CD14-positive monocyte (primary cell): Measurements from ENCODE around the gene FANCD2OS. TPM values are rescaled to one million over a fixed set of nuclear protein-coding genes. Genes with fewer than 3 reads are reported as not detected.

ENCODE experiments used
- DNase-seq, 3 donors: peaks; one replicate each; pipeline ENCODE4 v3.0.0-alpha.2; 2011 to 2022
- H2AFZ ChIP-seq: 2 replicates; pipeline ENCODE4 v1.6.0; 2012; ENCODE audit warnings: mild to moderate bottlenecking, low read depth, low read length, inconsistent platforms; ENCODE audit not compliant: insufficient read depth, poor library complexity, severe bottlenecking
- H3K27ac ChIP-seq, 2 donors: 1 replicate in 1 of 2; 2 replicates in 1 of 2; pipeline ENCODE4 v1.5.1; 2012 to 2013; ENCODE audit warnings: low read length in 2 of 2, control low read depth in 1 of 2, inconsistent platforms in 1 of 2, low read depth in 1 of 2, mild to moderate bottlenecking in 1 of 2
- H3K27me3 ChIP-seq, 2 donors: one replicate each; pipeline versions ENCODE4 v1.6.0 to v1.6.1; 2011 to 2013; ENCODE audit warnings: low read length in 2 of 2; ENCODE audit not compliant: control insufficient read depth in 2 of 2, insufficient read depth in 2 of 2
- H3K36me3 ChIP-seq, 2 donors: replicated peaks in 1 of 2; 1 replicate in 1 of 2; 2 replicates in 1 of 2; pipeline versions ENCODE4 v1.5.1 to v1.6.1; 2012 to 2013; ENCODE audit warnings: low read length in 2 of 2, control low read depth in 1 of 2, inconsistent platforms in 1 of 2, mild to moderate bottlenecking in 1 of 2; ENCODE audit not compliant: insufficient read depth in 2 of 2, control insufficient read depth in 1 of 2
- H3K4me1 ChIP-seq, 2 donors: 1 replicate in 1 of 2; 2 replicates in 1 of 2; pipeline versions ENCODE4 v1.5.1 to v1.6.1; 2012 to 2013; ENCODE audit warnings: low read length in 2 of 2, control low read depth in 1 of 2, inconsistent platforms in 1 of 2, mild to moderate bottlenecking in 1 of 2, moderate library complexity in 1 of 2; ENCODE audit not compliant: insufficient read depth in 2 of 2, control insufficient read depth in 1 of 2
- H3K4me2 ChIP-seq: replicated peaks from 2 replicates; pipeline ENCODE3; 2012; ENCODE audit warnings: low read length, moderate library complexity, mild to moderate bottlenecking; ENCODE audit not compliant: poor library complexity, severe bottlenecking; ENCODE audit errors: extremely low read depth
- H3K4me3 ChIP-seq, 3 experiments: fragments of 200-600 bp in 1 of 3; sonication (generic) in 1 of 3; replicated peaks in 1 of 3; 1 replicate in 2 of 3; 2 replicates in 1 of 3; pipeline ENCODE4 v1.5.1; 2011 to 2013; ENCODE audit warnings: low read length in 3 of 3, mild to moderate bottlenecking in 3 of 3, control low read depth in 2 of 3, low read depth in 2 of 3, inconsistent platforms in 1 of 3, moderate library complexity in 1 of 3
- H3K79me2 ChIP-seq: 2 replicates; pipeline ENCODE4 v1.6.0; 2012; ENCODE audit warnings: mild to moderate bottlenecking, control low read depth, inconsistent platforms, low read length, moderate library complexity; ENCODE audit not compliant: insufficient read depth
- H3K9ac ChIP-seq: 2 replicates; pipeline ENCODE4 v1.6.0; 2017; ENCODE audit warnings: low read length, mild to moderate bottlenecking; ENCODE audit not compliant: insufficient read depth, poor library complexity, severe bottlenecking
- H3K9me3 ChIP-seq, 2 donors: replicated peaks in 1 of 2; 1 replicate in 1 of 2; 2 replicates in 1 of 2; pipeline versions ENCODE4 v1.5.1 to v1.6.1; 2012 to 2013; ENCODE audit warnings: low read length in 2 of 2, control low read depth in 1 of 2; ENCODE audit not compliant: control insufficient read depth in 1 of 2, insufficient read depth in 1 of 2
- H4K20me1 ChIP-seq: 2 replicates; pipeline ENCODE4 v1.6.0; 2012; ENCODE audit warnings: mild to moderate bottlenecking, low read length, control low read depth, moderate library complexity; ENCODE audit not compliant: insufficient read depth
- H3K27ac Mint-ChIP-seq, 7 donors: one replicate each; pipeline ENCODE4 v1.8.0; 2020; ENCODE audit warnings: mild to moderate bottlenecking in 7 of 7, mixed read lengths in 7 of 7, moderate library complexity in 6 of 7, inconsistent platforms in 2 of 7
- H3K27me3 Mint-ChIP-seq, 3 donors: one replicate each; pipeline ENCODE4 v1.8.0; 2021 to 2022; ENCODE audit warnings: low read depth in 3 of 3, mild to moderate bottlenecking in 3 of 3, mixed read lengths in 3 of 3, moderate library complexity in 3 of 3, inconsistent platforms in 1 of 3
- H3K36me3 Mint-ChIP-seq, 2 donors: one replicate each; pipeline ENCODE4 v1.8.0; 2020; ENCODE audit warnings: mixed read lengths in 2 of 2, inconsistent platforms in 1 of 2, mild to moderate bottlenecking in 1 of 2
- H3K4me1 Mint-ChIP-seq: one replicate; pipeline ENCODE4 v1.8.0; 2020; ENCODE audit warnings: mild to moderate bottlenecking, mixed read lengths
- H3K4me3 Mint-ChIP-seq, 2 donors: one replicate each; pipeline ENCODE4 v1.8.0; 2020; ENCODE audit warnings: mild to moderate bottlenecking in 2 of 2, mixed read lengths in 2 of 2, moderate library complexity in 1 of 2
- H3K9me3 Mint-ChIP-seq, 7 donors: one replicate each; pipeline ENCODE4 v1.8.0; 2020 to 2022; ENCODE audit warnings: mixed read lengths in 7 of 7, mild to moderate bottlenecking in 6 of 7, moderate library complexity in 6 of 7, inconsistent platforms in 2 of 7
- CTCF ChIP-seq: fragments of 200-600 bp; IDR thresholded peaks from one replicate; pipeline ENCODE4 v1.8.0; 2022; ENCODE audit warnings: antibody characterized with exemption, mild to moderate bottlenecking
- WGBS: methylation state at CpG from one replicate; pipeline ENCODE4 v1.1.5; 2013; ENCODE audit warnings: missing lambda C conversion rate; ENCODE audit not compliant: insufficient coverage; 5-methylcytosine and 5-hydroxymethylcytosine counted together
- intact Hi-C, 2 donors: fragments of 100-400 bp; cut with micrococcal nuclease; formaldehyde crosslinking; loops; one replicate each; pipeline versions ENCODE4 v1.15.0 to v1.15.1; 2023
- polyA plus RNA-seq, 3 donors: library from polyadenylated mRNA; depleted of rRNA in 1 of 3; unstranded in 2 of 3; stranded (reverse) in 1 of 3; fragments of 300-500 nt in 2 of 3; fragments of >200 nt in 1 of 3; fragmentation: Illumina TruSeq in 2 of 3; gene quantifications; 1 replicate in 2 of 3; 2 replicates in 1 of 3; pipeline ENCODE4 v1.2.3, GENCODE V29; 2012 to 2021

The FANCD2OS gene
- polyA plus RNA-seq, 3 donors, result not detected

DNA sequence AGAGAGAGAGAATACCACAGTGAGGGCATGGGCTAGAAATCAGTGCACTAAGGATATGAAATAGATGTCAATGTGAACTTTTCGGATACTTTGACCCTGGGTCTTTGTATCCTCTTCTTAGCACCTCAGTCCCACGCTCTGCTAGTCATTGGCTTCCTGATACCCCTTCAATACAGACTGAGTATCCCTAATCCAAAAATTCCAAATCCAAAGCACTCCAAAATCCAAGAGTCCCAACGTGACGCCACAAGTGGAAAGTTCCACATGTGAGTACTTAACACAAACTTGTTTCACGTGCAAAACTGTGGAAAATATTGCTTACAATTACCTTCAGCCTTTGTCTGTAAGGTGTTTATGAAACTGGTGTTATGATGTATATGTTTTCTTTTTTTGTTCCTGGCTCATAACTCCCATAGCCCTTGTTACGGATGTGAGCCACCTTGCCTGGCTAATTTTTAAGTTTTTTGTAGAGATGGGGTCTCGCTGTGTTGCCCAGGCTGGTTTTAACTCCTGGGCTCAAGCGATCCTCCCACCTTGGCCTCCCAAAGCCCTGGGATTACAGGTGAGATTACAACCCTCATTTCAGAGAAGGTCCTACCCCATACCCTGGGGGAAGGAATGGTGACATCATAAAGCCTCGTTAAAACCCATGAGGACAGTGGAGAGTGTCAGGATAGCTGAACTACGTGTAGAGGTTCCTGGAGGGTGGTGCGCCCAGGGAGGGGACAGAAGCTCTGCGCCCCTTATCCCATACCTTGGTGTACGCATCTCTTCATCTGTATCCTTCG, 46.5 kb upstream of the FANCD2OS start:
- peak overlapping the region in 3 of 7 donors; percentile 10 to 42 (median 21) for H3K27ac Mint-ChIP-seq
- 98% methylated on average over 7 of the region's 14 CpGs for WGBS
- Histone ChIP-seq H3K27me3 (no peaks in the 10 kb centered on the region), H3K9ac (no peak overlapping the region), H3K27ac (no peak overlapping the region), H4K20me1 (peaks cover 18% of the 10 kb centered on the region), H3K4me2 (no peak overlapping the region), H3K4me1 (peaks cover under 1 to 3% of the 10 kb centered on the region in 2 donors), H3K36me3 (peaks cover 43 to 57% of the 10 kb centered on the region in 2 donors), H3K9me3 (no peaks in the 10 kb centered on the region), H3K79me2 (peaks cover 14% of the 10 kb centered on the region), H2AFZ (no peak overlapping the region), H3K4me3 (no peak overlapping the region)
- TF ChIP-seq CTCF, result no peak
- H3K9me3 Mint-ChIP-seq, result no peaks in the 10 kb centered on the region
- H3K36me3 Mint-ChIP-seq, result peaks cover 39 to 57% of the 10 kb centered on the region in 2 donors
- peaks cover 2% of the 10 kb centered on the region for H3K4me1 Mint-ChIP-seq
- no peak for DNase-seq
- no peak overlapping the region for H3K4me3 Mint-ChIP-seq
- intact Hi-C loops, result no loop called here
- peaks cover 0 to 2% (median 0%) of the 10 kb centered on the region in 3 donors for H3K27me3 Mint-ChIP-seq

GRCh38 chr3:10150987-10151386, 42.9 kb upstream of the FANCD2OS start:
- peaks cover 19% of the 10 kb centered on the region for H3K4me1 Mint-ChIP-seq
- H3K36me3 Mint-ChIP-seq, result peaks cover 57 to 86% of the 10 kb centered on the region in 2 donors
- no peaks in the 10 kb centered on the region for H3K9me3 ChIP-seq
- H4K20me1 ChIP-seq, result peaks cover 52% of the 10 kb centered on the region
- no peak for DNase-seq
- H3K9me3 Mint-ChIP-seq, result no peaks in the 10 kb centered on the region
- H3K36me3 ChIP-seq, result peaks cover 54 to 87% of the 10 kb centered on the region in 2 donors
- peaks cover 19 to 22% of the 10 kb centered on the region in 2 donors for H3K4me1 ChIP-seq
- no peak overlapping the region for H3K27ac ChIP-seq
- H3K79me2 ChIP-seq, result peaks cover 43% of the 10 kb centered on the region
- no peaks in the 10 kb centered on the region for H3K27me3 ChIP-seq
- H2AFZ ChIP-seq, result no peak overlapping the region
- H3K4me3 Mint-ChIP-seq, result no peak overlapping the region
- H3K4me3 ChIP-seq, result no peak overlapping the region
- intact Hi-C loops, result no loop called here
- peak overlapping the region in 1 of 7 donors; percentile 21 for H3K27ac Mint-ChIP-seq
- no peak overlapping the region for H3K4me2 ChIP-seq
- H3K27me3 Mint-ChIP-seq, result no peaks in the 10 kb centered on the region
- TF ChIP-seq CTCF, result no peak
- H3K9ac ChIP-seq, result no peak overlapping the region
- WGBS, result 85% methylated on average over 5 of the region's 6 CpGs
